Choroid plexus epithelial cell (primary cell): ENCODE data around the gene ZSCAN18.

ENCODE experiments used
- DNase-seq: peaks from one replicate; pipeline ENCODE4 v3.0.0-alpha.2; 2010; ENCODE audit warnings: low read depth
- H3K4me3 ChIP-seq: 2 replicates; pipeline ENCODE4 v1.5.1; 2011; ENCODE audit warnings: low read depth, mild to moderate bottlenecking, control low read depth, low read length, moderate library complexity
- TF ChIP-seq, protein P1 (sequence below): conservative IDR thresholded peaks from 2 replicates; pipeline ENCODE4 v1.5.1; 2011; ENCODE audit warnings: low read depth, mild to moderate bottlenecking, control low read depth, inconsistent platforms, low read length, moderate library complexity

The ZSCAN18 gene

GRCh38 chr19:58044886-58045285 is 53.1 kb downstream of the ZSCAN18 start:
- no peak for DNase-seq
- TF ChIP-seq, protein P1, sequence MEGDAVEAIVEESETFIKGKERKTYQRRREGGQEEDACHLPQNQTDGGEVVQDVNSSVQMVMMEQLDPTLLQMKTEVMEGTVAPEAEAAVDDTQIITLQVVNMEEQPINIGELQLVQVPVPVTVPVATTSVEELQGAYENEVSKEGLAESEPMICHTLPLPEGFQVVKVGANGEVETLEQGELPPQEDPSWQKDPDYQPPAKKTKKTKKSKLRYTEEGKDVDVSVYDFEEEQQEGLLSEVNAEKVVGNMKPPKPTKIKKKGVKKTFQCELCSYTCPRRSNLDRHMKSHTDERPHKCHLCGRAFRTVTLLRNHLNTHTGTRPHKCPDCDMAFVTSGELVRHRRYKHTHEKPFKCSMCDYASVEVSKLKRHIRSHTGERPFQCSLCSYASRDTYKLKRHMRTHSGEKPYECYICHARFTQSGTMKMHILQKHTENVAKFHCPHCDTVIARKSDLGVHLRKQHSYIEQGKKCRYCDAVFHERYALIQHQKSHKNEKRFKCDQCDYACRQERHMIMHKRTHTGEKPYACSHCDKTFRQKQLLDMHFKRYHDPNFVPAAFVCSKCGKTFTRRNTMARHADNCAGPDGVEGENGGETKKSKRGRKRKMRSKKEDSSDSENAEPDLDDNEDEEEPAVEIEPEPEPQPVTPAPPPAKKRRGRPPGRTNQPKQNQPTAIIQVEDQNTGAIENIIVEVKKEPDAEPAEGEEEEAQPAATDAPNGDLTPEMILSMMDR, result no peak
- H3K4me3 ChIP-seq, result no peak overlapping the region

DNA sequence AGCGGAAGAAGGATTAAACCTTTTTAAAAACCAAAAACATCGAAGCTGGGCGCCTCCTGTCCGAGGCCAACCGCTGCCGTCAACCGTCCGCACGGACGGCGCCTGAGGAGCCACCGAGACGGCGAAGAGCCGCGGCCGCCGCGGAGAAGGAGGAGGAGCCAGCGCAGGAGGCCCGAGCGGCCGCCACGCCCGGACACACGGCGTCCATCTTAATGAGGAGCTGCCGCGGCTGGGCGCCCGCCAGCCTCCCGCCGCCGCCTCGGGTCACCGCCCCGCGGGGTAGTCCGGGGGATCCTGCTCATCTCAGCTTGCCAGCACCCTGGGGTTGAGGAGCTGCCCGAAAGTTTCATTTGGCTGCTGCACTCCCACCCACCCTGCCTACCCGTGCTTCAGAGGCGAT is 53.6 kb downstream of the ZSCAN18 start:
- TF ChIP-seq, protein P1, result no peak
- DNase-seq, result no peak
- H3K4me3 ChIP-seq, result no peak overlapping the region

- no peak overlapping the region for H3K4me3 ChIP-seq
- no peak for DNase-seq
- TF ChIP-seq, protein P1, result no peak
Measured at GRCh38 chr19:58042495-58043340, 55.3 kb downstream of the ZSCAN18 start.

GRCh38 chr19:58040751-58041525 is 57.1 kb downstream of the ZSCAN18 start:
- H3K4me3 ChIP-seq, result no peak overlapping the region
- no peak for DNase-seq
- TF ChIP-seq, protein P1, result no peak

GRCh38 chr19:58038688-58039204 is 59.3 kb downstream of the ZSCAN18 start:
- TF ChIP-seq, protein P1, result no peak
- H3K4me3 ChIP-seq, result no peak overlapping the region
- DNase-seq, result no peak

- H3K4me3 ChIP-seq, result no peak overlapping the region
- TF ChIP-seq, protein P1, result no peak
- DNase-seq, result no peak
Measured at GRCh38 chr19:58037927-58038687, 59.9 kb downstream of the ZSCAN18 start.
